ENCODE results near the gene CDH26. TPM values are rescaled to one million over a fixed set of nuclear protein-coding genes. Genes with fewer than 3 reads are reported as not detected.
"Not testable (repeated sequence)": the region's sequence is repeated elsewhere in the genome, so short reads cannot be mapped to it uniquely, and the experiment has no call there.

The CDH26 gene
- total RNA-seq, 1 donor from 2014 or later = not detected

DNA sequence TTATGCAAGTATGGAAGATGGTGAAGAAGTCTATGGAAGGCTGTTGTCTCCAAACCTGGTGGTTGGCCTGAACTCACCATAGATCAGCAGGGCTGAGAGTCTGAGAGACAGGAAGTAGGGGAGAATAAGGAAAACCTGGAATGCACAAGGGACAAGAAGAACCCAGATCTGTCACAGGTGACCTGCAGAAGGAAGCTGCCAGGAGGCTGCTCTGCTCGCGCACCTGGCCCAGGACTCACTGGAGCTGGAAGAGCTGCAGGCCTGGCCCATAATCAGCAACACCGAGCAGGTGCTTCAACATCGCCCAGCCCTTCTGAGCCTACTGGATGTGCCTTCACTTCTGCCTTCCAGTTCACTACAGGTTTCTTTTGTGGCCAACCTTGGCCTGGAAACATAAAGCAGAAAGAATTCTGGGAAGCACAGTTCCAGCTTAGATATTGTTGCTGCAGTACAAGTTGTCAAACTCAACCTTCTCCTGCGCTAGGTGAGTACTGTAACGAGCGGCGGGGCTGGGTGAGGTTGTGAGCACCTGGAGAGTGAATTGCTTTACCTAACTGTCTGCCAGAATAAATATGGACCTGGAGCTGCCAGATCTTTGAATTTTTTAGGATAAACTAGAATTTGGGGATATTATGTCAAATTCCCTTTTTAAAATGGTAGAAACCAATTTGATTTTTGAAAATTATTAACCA lies 82.4 kb downstream of the CDH26 start:
- no peak for DNase-seq (ENCODE audit: extremely low read depth, low read depth, low spot score)

DNA sequence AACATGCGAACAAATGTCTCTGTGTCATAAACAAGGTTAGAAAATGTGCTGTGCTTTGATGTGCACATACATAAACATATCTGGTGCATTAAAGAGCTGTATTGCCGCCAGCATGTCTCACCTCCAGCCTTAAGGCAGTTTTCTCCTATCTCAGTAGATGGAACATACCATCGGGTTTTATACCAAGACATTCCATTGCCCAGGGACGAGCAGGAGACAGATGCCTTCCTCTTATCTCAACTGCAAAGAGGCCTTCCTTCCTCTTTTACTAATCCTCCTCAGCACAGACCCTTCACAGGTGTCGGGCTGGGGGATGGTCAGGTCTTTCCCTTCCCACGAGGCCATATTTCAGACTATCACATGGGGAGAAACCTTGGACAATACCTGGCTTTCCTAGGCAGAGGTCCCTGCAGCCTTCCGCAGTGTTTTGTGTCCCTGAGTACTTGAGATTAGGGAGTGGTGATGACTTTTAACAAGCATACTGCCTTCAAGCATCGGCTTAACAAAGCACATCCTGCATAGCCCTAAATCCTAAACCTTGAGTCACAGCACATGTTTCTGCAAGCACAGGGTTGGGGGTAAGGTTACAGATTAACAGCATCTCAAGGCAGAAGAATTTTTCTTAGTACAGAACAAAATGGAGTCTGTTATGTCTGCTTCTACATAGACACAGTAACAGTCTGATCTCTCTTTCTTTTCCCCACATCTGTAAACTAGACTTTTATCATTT lies 83.4 kb downstream of the CDH26 start:
- DNase-seq (ENCODE audit: extremely low read depth, low read depth, low spot score) = not testable (repeated sequence)

DNA sequence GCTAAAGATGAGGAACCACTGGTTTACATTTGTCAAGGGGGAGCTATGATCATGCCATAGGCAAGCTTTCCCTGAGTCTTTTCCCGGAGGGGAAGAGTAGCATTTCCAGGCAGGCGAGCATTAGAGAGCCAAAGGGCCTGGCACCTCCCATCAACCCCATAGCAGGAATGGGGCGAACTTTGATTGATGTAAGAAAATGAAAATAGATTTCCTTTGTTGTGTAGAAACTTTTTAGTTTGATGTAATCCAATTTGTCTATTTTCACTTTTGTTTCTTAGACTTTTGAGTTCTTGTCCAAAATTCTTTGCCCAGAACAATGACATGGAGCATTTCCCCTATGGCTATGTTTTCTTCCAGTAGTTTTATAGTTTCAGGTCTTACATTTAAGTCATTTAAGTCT lies 85.2 kb downstream of the CDH26 start:
- DNase-seq (ENCODE audit: extremely low read depth, low read depth, low spot score) = no peak

DNA sequence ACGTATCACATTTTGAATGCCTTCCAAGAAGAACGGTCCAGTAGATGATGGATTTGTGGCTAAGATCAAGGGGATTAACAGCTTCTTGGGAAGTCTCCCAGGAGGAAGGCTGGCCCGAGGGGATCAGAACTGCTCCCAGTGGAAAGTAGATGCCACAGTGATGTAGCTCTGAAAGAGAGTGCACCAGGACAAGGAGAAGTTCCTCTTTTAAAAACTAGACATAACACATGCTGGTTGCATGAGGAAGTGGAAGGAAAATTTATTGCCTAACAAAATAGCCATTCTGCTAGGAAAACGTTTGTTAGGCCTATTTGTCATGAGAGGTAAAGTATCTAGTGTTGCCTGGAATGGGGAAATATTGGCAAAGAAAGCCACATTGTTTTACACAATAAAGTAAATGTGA lies 87.8 kb downstream of the CDH26 start:
- no peak for DNase-seq (ENCODE audit: extremely low read depth, low read depth, low spot score)

DNA sequence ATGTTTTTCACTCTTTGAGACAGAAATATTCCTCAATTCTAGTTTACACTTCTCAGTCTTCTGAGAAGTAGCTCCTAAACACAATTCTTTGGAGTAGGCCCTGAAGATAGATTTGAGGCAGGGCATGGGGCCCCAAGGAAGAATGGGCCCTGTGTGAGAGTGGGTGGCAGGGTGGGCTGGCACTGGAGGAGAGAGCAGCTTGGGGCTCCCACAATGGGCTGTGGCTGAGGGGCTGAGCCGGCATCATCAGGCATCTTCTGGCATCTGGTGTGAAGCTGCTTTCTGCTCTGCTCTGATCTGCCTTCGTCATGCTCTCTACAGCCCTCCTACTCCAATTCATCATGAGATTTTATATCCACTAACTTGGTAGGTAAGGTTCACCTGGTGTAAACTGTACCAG lies 88.2 kb downstream of the CDH26 start:
- no peak for DNase-seq (ENCODE audit: extremely low read depth, low read depth, low spot score)

DNA sequence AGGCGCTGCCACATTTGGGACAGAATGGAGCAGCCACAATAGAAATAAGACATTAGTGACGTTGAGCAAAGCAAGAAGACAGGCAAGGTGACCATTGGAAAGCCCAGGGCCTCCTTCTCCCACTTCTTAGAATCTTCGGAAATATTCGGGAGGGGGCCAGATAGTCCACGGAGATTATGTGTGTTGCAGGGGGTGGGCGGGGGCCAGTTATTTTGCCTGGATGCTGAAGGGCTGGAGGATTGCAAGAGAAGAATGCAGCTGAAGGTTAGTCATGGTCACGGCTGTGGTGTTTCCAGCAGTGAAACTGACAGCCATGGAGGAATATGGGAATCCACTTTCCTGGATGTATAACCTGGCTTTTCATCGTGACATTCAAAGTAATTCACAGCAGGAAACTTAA lies 88.6 kb downstream of the CDH26 start:
- no peak for DNase-seq (ENCODE audit: extremely low read depth, low read depth, low spot score)

DNA sequence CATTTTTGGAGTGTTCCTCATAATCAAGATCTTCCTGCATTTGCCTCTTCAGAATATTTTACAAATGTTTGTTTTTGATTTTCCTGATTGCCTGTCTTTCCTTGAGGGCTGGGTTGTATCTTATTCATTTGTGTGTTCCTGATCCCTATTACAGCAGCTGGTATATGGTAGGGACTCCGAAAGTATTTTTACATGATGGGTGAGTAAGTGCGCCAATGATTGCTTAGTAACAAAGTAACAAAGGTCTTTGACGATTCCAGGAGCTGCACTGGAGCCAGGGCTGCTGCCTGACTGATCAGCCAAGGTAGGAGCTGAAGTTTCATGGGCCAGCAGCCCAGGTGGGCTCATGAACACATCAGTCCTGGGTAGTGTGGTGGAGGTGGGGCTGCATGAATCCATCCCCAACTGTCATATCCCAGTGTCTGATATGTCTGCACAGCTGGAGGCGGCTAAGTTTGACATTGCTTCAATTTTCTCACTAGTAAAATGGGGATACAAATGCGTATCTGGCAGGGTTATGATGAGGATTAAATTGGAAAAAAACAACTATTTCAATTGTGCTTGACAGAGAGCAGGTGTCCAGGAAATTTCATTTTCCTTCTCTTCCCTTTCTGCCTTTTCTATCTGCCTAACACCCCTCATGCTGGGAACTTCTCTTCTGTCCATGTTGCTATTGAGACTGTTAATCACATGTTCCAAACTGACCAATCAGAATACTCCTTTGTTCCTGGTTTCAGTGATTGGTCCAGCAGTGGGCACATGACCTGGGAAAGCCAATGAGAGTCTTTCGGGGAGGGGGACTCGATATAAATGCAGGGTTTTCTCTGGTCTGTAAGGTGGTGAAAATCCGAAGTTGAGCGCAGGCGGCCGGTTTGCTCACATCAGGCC lies 90.7 kb downstream of the CDH26 start:
- no peak for DNase-seq (ENCODE audit: extremely low read depth, low read depth, low spot score)

DNA sequence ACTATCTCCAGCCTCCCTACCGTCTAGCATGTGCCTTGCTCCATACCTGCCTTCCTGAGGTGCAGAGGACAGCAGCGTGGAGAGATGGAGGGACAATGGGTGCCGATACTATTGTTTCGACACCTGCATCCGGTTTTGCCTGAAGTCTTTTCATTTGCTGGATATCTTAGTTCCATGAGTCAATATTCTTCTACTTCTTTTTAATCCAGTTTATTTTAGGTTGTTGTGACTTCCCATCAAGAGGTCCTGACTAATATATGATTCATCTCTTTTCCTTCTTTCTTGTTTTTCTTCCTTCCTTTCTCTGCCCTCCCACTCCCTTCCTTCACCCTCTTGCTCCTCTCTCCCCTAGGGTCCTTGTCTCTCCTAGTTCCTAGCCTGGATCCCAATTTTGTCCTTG lies 91.4 kb downstream of the CDH26 start:
- no peak for DNase-seq (ENCODE audit: extremely low read depth, low read depth, low spot score)

DNA sequence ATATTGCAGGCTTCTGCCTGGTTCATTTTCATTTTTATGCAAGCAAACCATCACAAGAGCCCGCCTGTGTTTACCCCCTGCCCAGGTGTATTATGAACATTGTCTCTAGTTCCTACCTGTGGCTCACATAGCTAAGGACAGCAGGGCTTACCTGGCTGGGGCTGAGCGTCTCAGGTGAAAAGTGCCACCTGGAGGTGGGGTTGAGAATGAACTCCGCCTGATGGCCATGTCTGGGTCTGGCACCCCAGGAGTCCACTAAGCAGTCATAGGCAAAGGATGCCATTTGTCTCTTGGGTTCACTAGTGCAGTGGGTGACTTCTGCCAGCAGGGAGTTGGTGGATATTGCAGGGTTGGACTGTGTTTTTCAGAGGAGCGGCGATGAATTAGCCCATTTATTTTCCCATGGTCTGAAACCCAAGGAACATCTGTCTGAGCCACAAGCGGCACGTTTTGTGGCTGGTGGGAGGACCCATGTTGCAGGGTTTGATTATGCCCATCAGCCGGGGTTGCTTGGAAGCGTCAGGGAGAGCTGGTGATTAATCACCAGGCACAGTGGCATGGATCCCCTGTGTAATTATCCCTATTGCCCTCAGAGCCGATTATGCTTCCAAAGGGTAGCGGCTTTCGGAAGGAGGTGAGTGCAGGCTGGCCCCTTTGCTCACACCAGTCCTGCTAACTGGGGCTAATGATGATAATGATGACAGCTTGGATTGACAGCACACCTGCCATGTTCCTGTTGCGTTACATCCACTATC lies 92.1 kb downstream of the CDH26 start:
- no peak for DNase-seq (ENCODE audit: extremely low read depth, low read depth, low spot score)

DNA sequence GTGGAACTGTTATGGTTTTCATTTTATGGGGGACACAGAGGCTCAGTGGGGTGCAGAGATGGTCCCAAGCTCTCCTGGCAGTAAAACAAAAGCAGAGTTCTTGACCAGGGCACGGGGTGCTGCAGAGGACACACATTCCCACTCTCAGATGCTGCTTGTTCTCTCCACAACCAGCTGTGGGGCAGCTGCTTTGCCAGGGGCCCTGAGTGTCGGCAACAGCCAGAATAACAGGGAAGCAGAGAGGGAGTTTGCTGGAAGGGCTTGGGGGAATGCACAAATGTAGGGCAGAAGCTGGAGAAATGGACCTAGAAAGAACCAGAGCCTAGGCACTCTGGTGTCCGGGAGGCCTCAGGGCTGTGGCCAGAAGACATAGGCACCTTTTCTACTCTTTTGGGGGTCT lies 93.7 kb downstream of the CDH26 start:
- no peak for DNase-seq (ENCODE audit: extremely low read depth, low read depth, low spot score)

DNA sequence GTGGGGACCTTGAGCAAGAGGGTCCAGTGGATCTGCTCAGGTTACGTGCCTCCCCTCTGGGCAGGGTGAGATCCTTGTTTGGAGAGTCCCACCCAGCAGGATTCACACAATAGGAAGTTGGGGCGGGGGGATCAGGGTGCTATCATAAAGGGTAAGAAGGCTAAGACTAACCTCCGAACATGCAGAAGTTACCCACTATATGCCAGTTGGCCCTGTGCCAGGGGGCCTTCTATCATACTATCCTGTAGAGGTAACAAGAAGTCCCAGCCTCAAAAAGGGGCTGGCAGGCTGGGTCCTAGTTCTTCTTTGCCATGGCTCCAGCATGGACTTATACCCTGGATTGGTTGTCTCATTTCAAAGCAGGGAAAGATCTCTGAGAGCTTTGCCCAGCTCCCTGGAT lies 94.1 kb downstream of the CDH26 start:
- no peak for DNase-seq (ENCODE audit: extremely low read depth, low read depth, low spot score)

DNA sequence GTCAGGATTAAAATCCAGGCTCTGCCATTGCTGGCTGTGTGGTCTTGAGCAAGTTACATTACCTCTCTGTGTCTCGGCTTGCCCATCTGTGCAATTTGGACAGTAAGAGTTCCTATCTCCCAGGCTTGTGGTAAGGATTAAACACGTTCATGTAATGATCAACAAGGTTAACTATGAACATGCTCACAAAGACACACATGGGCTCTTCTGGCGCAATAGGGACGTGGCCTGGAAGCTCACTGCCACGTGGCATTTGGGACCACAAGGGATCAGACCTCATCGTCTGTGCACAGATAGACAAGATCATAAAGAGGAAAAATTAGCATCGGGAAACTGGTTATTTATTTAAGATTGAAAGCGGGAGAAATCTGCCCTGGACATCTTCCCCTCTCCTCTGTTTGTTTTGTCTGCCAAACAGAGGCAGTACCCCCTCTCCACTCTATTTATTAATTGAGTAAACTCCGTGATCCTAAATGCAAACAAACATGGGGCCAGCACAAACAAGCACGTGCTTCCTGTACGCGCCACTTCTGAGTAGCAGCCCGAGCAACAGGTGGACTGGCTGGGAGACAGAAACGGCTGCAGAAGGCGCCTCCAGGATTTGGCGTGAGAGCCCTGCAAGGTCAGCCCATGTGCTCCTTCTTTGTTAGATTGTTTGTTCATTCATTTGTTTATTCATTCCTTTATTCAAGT lies 95.0 kb downstream of the CDH26 start:
- DNase-seq (ENCODE audit: extremely low read depth, low read depth, low spot score) = no peak

DNA sequence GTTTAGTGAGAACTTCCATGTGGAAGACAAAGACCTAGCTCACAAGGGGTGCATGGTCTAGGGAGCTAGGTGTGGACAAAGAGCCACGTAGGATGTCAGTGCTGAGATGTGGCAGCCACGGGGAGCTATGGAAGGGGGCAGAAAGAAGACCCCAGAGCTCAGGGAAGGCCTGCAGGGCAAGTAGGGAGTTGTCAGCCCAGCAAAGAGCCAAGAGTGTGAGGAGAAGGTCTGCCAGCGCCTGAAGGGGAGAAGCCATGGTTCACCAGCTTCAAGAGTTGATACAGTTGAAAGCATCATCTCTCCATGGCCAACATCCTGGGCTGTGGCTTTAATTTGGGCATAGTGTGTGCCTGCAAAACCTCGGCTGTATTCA lies 95.6 kb downstream of the CDH26 start:
- no peak for DNase-seq (ENCODE audit: extremely low read depth, low read depth, low spot score)

DNA sequence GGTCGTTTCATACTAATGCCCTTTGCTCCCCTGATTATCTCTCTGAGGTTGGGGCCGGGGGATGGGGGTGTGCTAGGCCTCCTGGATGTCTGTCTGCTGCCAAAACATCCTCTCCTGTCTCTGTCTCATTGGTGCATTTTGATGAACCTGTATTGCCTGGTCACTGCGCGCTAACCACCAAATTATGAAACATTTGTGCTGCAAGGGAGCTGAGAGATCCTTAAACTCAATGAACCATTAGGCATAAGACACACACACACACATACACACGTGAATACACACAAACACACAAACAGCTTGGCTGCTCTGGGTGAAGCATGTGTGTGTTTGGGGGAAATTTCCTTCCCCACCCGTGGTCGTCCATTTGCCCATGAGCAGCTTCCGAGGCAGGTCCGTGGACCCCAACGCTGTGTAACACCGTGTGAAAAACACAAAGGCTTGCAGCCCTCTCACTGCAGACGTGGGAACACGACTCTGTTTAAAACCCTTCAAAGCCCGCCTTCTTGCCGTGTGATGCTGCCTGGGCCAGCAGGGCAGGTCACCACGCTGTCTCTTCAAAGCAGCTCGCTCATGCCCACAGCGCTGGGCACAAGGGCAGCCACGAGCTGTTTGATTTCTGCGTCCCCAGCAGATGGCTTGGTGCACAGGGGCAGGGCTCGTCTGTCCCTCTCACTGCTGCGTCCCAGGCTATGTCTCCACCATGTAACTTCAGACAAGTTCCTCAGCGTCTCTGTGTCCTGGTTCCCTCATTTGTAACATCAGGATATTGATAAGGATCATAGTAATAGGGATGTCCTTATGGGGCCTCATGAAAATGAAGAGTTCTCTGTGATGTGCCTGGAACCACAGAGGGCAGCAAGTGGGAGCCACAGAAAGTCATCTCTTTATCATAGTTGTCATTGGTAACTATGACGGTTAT lies 96.8 kb downstream of the CDH26 start:
- no peak for DNase-seq (ENCODE audit: extremely low read depth, low read depth, low spot score)

DNA sequence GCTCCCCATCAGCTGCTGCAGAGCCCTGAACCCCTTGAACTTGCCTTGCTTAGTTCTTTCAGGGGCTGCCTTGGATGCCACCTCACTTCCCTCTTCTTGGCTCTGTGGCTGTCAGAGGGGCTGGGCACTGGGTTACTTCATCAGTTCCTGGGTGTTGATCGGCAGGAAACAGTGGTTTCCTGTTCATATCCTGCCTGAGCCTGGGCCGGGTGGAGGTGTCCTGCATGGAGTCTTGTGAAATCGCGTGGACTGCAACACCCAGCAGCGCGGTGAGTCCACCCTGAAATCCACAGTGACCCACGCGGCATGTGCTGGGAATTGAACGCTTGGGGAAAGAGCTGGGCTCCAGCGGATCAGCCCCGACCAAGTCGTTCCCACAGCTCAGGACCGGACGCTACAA lies 97.5 kb downstream of the CDH26 start:
- no peak for DNase-seq (ENCODE audit: extremely low read depth, low read depth, low spot score)

DNA sequence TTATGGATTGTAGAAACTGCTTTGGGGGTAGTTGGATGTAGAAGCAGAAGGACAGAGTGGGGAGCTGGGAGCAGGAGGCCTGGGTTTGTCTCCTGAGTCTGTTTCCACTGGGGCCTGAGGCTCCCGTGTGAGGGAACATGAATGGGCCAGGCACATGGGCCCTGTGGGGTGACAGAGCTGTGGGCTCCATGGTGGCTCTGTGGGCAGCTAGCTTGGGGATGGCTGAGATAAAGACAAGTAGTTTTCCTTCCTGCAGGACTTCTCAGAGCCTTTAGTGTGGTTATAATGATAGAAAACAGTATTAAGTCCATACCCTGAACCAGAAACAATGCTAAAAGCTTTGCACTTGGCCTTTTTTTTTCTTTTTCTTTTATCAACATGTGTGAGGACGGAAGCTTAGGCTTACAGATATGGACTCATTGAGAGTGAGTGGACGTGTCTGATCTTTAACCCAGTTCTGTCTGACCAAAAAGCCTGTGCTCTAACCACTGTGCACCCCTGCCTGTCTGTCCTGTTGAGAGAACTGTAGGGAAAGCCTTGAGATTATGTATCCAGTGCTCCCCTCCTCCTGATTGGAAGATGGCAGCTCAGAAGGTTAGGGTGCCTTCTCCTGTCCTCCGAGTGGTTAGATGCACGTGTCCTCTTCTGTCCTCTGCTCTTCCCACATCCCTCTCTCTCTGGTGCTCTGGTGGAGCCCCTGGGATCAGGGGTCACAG lies 98.3 kb downstream of the CDH26 start:
- no peak for DNase-seq (ENCODE audit: extremely low read depth, low read depth, low spot score)

DNA sequence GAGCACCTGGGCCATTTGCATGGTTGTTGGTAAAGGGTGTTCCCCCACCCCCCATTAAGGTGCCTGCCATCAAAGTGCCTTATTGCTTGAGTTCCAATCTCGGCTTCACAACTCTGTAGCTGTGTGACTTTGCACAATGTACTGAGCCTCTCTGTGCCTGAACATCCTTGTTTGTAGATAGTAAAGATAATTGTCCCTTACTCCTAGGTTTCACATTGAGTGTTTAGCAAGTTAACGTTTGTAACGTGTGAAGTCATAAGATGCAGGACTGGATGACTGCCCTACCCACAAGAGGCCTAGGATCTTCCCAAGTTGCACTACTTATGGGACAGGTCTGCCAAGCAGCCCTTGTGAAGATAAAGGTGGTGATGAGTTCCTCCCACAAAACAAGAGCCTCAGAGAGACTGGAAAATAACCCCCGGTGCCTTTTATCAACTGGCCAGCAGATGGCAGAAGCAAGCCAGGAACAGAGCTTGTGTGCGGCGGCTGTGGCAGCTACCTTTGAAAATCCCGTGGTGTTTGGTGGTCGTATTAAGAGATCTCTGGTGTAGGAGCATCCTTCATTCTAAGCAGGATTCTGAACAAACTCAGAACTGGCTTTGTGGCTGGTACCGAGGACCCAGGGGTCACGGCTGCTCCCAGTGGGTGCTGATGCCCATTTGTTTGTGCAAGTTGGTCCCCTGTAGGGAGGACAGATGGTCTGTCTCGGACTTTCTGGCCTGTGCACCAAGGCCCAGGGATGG lies 99.1 kb downstream of the CDH26 start:
- no peak for DNase-seq (ENCODE audit: extremely low read depth, low read depth, low spot score)

Data from glomerular endothelial cell (primary cell).